ENCODE measurements around the gene FRG2.
"Not testable (repeated sequence)": the region's sequence is repeated elsewhere in the genome, so short reads cannot be mapped to it uniquely, and the experiment has no call there.

Gene FRG2

GRCh38 chr4:190020790-190021717, 6.0 kb downstream of the FRG2 start:
- no peak overlapping the region for H3K27ac ChIP-seq
- no peak overlapping the region for H3K4me2 ChIP-seq
- no peaks in the 10 kb centered on the region for H4K20me1 ChIP-seq
- H3K4me1 ChIP-seq = no peaks in the 10 kb centered on the region
- H3K9me3 ChIP-seq = peaks cover 60% of the 10 kb centered on the region
- H3K27me3 ChIP-seq = no peaks in the 10 kb centered on the region
- H3K36me3 ChIP-seq = no peaks in the 10 kb centered on the region
- no peak for TF ChIP-seq Cebpa-rat (IDR thresholded peaks at IDR 0.05)
- no peak overlapping the region for H3K9ac ChIP-seq
- H3K4me3 ChIP-seq = no peak overlapping the region

GRCh38 chr4:190019859-190020463, 7.1 kb downstream of the FRG2 start:
- not testable (repeated sequence) for H3K36me3 ChIP-seq, H4K20me1 ChIP-seq, H3K4me2 ChIP-seq, H3K9ac ChIP-seq, H3K4me3 ChIP-seq, H3K27ac ChIP-seq, H3K4me1 ChIP-seq, H3K27me3 ChIP-seq
- peaks cover 70% of the 10 kb centered on the region for H3K9me3 ChIP-seq

GRCh38 chr4:190019023-190019858, 7.8 kb downstream of the FRG2 start:
- Histone ChIP-seq H3K27ac (no peak overlapping the region), H3K4me1 (no peaks in the 10 kb centered on the region), H3K27me3 (no peaks in the 10 kb centered on the region), H3K4me3 (no peak overlapping the region), H3K9ac (no peak overlapping the region), H3K4me2 (no peak overlapping the region), H3K36me3 (no peaks in the 10 kb centered on the region), H3K9me3 (peaks cover 75% of the 10 kb centered on the region), H4K20me1 (no peaks in the 10 kb centered on the region)
- TF ChIP-seq Cebpa-rat (IDR thresholded peaks at IDR 0.05) = no peak

GRCh38 chr4:190018201-190018920, 8.7 kb downstream of the FRG2 start:
- no peaks in the 10 kb centered on the region for H4K20me1 ChIP-seq
- H3K27ac ChIP-seq = no peak overlapping the region
- H3K27me3 ChIP-seq = no peaks in the 10 kb centered on the region
- peaks cover 75% of the 10 kb centered on the region for H3K9me3 ChIP-seq
- no peak overlapping the region for H3K4me2 ChIP-seq
- H3K4me3 ChIP-seq = no peak overlapping the region
- no peak for TF ChIP-seq Cebpa-rat (IDR thresholded peaks at IDR 0.05)
- no peak overlapping the region for H3K9ac ChIP-seq
- H3K36me3 ChIP-seq = no peaks in the 10 kb centered on the region
- H3K4me1 ChIP-seq = no peaks in the 10 kb centered on the region

GRCh38 chr4:190017357-190018200, 9.5 kb downstream of the FRG2 start:
- Histone ChIP-seq H3K4me2 (no peak overlapping the region), H4K20me1 (no peaks in the 10 kb centered on the region), H3K36me3 (no peaks in the 10 kb centered on the region), H3K9me3 (peaks cover 73% of the 10 kb centered on the region), H3K4me1 (no peaks in the 10 kb centered on the region), H3K9ac (no peak overlapping the region), H3K27me3 (no peaks in the 10 kb centered on the region), H3K27ac (no peak overlapping the region), H3K4me3 (no peak overlapping the region)
- TF ChIP-seq Cebpa-rat (IDR thresholded peaks at IDR 0.05) = no peak

- H3K9ac ChIP-seq = no peak overlapping the region
- no peaks in the 10 kb centered on the region for H4K20me1 ChIP-seq
- H3K27me3 ChIP-seq = no peaks in the 10 kb centered on the region
- peaks cover 70% of the 10 kb centered on the region for H3K9me3 ChIP-seq
- H3K4me2 ChIP-seq = no peak overlapping the region
- no peaks in the 10 kb centered on the region for H3K36me3 ChIP-seq
- no peaks in the 10 kb centered on the region for H3K4me1 ChIP-seq
- TF ChIP-seq Cebpa-rat (IDR thresholded peaks at IDR 0.05) = no peak
- H3K4me3 ChIP-seq = no peak overlapping the region
- H3K27ac ChIP-seq = no peak overlapping the region
Observed at GRCh38 chr4:190016369-190017289, 10.4 kb downstream of the FRG2 start.

GRCh38 chr4:190015538-190016368, 11.3 kb downstream of the FRG2 start:
- no peak overlapping the region for H3K4me2 ChIP-seq

More at GRCh38 chr4:190015538-190016368, 11.3 kb downstream of the FRG2 start:
- Histone ChIP-seq H4K20me1 (no peaks in the 10 kb centered on the region), H3K27ac (no peak overlapping the region), H3K4me3 (no peak overlapping the region), H3K36me3 (no peaks in the 10 kb centered on the region), H3K9me3 (peaks cover 63% of the 10 kb centered on the region), H3K4me1 (no peaks in the 10 kb centered on the region), H3K9ac (no peak overlapping the region), H3K27me3 (no peaks in the 10 kb centered on the region)
- TF ChIP-seq Cebpa-rat (IDR thresholded peaks at IDR 0.05) = no peak
